ENCODE measurements around the gene TCEA2. TPM values are rescaled to one million over a fixed set of nuclear protein-coding genes. Genes with fewer than 3 reads are reported as not detected.

TCEA2 gene
- total RNA-seq, 1 donor from 2014 or later = 15.1 TPM

DNA sequence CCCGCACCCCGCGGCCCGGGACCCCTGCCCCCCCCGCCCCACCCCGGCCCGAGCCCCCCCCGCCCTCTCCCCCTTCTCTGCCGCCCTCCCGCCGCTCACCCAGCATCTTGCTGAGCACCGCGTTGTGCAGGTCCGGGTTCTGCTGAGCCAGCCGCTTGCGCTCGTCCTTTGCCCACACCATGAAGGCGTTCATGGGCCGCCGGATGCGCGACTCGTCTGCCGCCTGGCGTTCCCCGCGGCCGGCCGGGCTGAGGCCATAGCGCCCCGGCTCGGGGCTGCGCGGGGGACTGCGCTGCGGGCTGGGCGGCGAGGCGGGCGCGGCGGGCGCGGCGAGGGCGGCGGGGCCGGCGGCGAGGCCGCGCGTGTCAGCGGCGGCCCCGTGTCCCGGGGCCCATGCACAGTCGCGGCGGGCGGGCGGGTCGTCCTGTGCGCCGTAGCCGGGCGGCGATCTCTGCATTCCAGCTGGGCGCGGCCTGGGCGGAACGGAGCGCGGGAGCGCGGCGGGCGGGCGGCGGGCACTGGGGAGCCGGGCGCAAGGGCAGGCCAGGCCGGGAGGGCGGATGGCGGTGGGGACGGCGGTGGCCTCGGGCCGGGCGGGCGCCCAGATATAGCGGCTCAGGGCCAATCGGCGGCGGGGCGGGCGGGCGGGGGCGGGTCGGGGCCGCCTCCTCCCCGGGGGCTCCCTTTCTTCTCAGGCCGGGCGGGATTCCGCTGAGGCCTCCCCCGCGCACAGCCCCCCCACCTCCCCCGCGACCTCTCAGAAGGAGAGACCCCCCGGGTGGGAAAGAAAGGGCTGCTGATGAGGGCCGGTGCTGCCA is 13.7 kb upstream of the TCEA2 start, which contains the start of gene SOX18:
Gene SOX18 (minus strand): TSS at position 580 of the 818 bp plus-strand sequence. CDS start 123 bp downstream, at position 457.
- DNase-seq = no peak

DNA sequence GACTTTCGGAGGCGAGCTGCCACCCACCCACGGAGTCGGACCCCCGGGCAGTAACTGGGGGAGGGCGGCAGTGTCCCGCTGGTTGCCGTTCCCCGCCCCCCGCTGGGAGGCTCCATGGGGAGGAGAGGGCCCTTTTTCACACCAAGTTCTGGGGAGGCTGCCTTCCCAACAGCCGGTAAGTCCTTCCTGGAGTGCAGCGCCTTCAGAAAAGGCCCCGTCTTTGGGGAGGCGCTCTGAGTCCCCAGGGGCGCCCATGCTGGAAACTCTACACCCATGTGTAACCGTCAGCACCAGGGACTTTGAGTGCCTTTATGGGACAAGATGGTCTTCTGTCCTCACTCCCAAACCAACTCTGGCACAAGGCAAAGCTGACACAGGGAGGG is 13.1 kb upstream of the TCEA2 start:
- no peak for DNase-seq

DNA sequence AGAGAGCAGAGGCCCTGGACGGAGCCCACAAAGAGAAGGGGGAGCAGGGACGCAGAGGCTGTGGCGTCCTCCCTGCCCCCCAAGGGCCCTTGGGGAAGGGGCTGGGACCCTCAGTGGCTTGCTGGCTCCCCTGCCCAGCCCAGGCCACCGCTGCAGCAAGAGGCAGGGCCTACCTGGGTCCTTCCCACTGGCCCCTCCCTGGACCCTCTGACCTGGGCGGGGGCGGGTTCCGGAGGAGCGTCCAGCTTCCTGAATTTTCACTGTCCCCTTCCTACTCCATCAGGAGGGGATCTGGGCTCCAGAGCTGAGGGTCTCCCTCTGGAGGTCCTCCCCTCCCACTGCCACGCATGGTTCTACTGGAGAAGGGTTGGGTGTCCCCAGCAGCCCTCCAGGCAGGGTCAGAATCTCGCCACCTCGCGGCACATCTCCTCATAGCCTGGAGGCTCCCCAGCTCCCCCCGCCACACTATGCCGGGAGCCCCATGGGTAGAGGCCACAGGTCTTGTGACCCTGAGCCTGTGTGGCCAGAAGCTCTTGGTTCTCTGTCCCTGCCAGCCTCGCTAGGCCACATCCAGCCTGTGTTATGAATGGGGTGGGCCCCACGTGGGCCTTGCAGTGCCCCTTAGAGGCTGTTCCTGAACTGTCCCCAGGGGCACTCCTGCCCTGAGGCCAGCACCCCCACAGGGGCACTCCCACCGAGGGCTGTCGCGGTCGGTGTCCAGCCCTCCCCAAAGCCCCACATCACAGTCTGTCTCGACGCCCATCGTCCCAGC is 12.6 kb upstream of the TCEA2 start:
- no peak for DNase-seq

DNA sequence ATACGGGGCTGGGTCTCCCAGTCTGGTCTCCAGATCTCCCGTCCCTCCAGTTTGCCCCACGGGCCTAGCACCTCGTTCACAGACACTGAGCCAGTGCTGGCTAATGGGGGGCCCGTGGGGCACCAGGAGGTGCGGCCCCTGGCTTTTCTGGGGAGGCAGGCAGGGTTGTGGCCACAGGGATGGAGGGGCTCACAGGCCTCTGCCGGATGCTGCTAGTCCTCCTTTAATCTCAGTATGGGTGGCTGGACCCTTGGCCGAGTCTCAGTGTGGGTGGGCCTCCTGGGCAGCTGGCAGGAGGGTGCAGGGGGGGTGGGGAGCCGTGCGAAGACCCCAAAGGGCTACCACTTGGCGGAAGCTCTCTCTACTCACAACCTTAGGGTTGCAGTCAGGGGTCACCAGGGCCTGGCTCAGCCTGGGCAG is 12.0 kb upstream of the TCEA2 start:
- no peak for DNase-seq

DNA sequence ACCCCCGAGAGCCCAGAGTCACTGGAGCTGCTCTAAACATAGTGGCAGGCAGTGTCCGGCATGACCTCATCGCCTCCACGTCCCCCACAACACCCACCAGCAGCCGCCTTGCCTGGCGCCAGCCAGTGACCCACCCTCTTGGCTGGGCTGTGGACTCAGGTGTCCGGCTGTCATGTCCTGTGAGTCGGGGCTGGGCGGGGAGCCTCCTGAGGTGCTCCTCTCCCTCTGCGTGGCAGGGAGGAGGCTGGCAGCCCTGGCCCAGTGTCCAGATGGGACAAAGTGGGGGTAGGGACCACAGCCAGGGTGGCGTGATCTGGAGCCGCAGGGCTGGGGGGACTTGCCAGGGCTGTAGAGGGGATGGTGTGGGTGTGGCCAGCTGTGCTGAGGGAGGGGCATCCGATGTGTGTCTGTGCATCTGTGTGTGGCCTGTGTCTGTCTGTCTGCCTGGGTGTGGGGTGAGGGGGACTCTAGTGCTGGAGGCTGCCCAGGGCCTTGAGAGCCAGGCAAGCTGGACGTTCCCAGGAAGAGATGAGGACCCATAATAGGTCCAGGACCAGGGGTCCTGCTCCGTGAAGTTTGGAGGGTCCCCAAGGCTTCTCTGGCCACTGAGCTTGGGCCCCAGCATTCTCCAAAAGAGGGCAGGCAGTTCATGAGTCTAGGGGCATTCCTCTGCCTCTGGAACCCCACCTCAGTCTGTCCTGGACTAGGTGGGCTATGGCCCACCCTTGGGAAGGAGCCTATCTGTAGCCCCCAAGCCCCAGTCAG is 11.3 kb upstream of the TCEA2 start:
- DNase-seq = no peak

DNA sequence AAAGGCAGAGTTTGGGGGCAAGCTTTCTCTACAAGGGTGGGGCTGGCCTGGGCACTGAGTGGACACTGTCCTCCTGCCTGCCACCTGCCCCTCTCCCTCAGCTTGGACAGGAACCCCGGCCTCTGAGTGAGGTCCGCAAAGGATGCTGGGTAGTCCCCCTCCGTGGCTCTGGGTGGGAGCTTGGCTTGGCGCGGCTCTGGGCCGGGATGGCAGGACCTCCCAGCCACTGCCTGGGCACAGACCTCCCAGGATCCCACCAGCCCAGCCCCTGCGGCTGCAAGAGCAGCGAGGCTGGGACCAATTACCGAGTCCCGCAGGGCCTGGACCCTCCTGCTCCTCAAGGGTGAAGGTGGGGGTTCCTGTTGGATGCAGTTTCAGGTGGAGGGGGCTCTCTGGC is 10.7 kb upstream of the TCEA2 start:
- no peak for DNase-seq

DNA sequence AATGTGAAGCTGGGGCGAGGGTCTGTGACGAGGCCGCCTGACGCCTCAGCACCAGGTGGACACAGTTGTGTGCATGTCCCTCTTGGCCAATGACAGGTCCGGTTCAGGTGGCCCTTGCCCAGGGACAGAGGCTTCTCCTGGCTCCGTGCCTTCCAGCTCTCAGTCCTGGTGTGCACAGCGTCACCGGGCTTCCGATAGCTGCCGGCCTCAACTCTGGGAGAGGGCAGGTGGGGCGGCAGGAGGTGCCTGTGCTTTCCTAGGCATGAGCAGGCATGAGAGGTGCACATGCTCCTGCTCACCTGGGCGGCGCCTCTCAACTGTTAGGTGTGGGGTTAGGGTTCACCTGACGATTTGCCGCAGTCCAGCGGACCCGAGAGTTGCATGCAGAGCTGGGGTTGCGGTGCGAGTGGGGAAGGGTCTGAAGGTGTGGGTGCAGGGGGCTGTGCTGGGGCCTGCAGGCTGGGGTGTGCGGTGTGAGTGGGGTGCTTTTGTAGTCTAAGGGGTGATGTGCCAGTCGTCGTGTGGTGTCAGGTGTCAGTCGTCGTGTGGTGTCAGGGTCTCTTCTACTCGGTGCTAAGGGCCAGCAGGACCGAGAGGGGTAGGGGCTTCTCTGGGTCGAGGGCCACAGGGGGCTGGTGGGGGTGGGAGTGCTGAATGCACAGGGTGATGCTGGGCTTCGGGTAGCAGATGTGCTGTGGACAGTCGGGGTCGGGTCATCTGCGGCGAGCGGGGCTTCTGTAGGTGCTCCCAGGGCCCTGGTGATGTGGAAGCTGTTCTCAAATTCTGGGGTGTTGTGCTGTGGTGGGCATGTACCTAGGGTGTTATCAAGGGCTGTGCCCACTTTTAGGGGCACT is 9.8 kb upstream of the TCEA2 start:
- no peak for DNase-seq

DNA sequence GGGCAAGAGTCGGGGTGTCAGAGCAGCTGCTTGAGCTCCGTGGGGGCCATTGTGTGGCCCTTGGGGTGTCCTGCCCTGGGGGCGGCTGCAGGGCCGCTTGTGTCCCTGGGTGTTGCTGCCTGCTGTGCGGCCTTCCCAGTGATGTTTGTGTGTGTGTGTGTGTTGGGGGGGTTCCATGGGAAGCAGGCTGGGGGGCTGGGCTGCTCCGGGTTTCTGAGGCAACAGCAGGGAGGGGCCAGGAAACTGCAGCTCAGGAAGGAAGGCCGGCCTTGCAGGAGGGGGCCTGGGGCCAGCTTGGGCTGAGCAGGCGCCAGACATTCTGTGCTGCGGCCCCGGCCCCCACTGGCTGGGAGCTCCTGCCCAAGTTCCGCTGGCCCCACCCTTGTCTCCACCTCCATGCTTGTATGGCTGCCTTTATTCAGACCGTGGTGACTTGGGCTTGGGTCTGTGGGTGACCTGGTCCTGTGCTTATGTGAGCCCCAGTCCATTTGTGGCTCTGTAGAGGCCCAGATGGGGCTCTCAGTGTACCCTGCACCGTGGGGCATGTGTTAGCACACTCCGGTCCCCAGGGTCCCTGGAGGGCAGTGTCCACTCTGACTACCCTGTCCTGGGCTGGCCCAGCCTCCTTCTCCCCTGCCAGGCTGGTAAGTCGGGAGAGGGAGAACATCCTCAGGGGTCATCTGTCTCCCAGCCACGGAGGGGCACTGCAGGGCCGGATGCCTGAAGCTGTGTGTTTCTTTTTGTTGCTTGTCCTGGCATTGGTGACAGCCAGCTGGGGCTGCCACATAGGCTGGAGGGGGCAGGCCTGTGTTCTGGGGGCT is 8.9 kb upstream of the TCEA2 start:
- no peak for DNase-seq

DNA sequence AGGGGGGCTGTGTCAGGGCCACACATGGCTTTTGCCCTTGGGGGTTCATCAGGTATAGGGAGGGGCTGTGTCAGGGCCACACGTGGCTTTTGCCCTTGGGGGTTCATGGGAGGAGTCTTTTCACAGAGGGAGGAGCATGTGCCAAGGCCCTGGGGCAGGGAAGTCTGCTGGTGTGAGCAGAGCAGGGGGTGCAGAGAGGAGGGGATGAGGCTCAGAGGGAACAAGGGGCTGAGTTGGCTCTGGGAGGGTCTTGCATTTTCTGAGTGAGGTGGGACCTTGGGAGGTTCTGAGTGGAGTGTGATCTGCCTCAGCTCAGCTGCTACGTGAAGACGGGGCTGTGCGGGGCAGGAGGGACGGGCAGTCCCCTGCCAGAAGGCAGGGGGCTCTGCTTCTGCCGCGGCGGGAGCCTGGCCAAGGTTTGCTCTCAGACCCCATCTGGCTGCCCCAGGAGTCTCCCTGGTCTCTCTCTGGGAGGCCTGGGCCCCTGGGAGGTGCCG is 7.6 kb upstream of the TCEA2 start:
- DNase-seq = no peak

DNA sequence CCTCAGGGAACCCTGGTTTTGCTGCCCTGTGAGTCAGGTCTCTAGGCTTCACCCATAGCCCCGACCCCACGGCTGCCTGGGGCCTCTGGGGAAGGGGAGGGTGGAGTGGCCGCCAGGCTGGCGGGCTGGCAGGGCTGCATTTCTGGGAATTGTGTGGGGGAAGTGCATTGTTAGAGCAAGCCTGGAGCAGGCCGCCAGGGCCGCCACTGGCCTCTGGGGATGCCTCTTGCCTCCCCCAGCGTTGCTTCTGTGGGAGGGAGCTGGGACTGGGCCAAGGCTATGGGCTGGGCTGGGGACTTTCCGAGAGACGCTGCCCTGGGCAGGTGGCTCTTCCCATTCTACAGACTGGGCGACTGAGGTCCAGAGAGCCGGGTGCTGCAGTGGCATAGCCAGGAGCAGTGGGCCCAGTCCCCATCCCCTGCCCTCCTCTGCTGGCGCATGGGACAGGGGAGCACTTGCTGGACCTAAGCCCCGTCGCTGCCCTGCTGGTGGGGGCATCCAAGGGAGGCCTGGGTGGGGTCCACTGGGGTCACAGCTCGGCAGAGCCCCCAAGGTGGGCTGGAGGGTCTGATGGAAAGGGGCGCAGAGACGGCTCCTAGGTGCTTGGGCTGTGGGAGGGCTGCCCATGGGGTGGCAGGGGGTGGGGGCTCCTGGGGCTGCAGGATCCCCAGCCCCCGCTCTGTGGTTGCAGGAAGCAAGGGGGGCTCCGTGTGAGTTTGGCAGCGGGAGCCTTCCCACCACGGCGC is 6.9 kb upstream of the TCEA2 start:
- DNase-seq = no peak

DNA sequence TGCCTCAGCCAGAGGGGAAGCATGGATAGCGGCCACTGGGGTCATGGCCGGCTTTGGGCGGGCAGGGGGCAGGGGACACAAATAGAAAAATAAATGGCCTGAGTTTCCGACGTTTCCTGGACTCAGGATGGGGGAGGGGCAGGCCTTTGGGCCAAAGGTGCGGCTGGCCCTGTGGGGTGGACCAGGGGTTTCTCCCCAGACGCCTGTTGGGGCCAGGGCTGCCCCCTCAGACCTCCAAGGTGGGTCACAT is 6.4 kb upstream of the TCEA2 start:
- no peak for DNase-seq

DNA sequence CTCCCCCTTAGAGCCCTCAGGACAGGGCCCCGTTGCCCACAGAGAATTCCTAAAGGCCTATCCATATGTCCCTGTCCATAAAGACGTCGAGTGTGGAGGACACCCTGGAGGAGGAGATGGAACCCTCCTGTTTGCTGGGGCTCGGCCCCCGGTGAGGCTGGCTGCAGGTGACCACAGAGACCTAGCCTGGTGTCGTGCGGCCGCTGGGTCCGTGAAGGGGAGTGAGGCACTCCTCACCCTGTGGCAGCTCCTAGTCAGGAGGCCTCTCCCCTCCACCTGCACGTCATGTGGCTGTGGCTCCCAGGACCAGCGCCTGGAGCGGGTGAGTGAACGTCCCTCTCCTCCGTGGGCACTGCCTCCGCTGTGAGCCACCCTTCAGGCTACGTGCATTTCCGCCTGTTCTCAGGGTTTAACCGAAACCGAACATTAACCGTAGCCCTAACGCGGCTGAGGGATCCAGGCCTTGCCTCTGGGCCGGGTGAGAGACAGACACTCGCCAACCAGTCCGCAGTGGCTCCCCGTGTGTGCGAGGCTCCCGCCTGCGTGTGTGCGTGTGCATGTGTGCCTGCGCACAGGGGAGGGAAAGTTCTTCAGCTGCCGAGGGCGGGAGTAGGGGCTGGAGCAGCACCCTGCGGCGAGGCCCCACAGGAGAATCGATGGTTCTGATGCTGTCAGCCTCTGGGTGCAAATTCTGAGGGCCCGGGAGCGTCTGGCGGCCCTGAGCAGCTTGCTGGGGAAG is 5.9 kb upstream of the TCEA2 start:
- no peak for DNase-seq

DNA sequence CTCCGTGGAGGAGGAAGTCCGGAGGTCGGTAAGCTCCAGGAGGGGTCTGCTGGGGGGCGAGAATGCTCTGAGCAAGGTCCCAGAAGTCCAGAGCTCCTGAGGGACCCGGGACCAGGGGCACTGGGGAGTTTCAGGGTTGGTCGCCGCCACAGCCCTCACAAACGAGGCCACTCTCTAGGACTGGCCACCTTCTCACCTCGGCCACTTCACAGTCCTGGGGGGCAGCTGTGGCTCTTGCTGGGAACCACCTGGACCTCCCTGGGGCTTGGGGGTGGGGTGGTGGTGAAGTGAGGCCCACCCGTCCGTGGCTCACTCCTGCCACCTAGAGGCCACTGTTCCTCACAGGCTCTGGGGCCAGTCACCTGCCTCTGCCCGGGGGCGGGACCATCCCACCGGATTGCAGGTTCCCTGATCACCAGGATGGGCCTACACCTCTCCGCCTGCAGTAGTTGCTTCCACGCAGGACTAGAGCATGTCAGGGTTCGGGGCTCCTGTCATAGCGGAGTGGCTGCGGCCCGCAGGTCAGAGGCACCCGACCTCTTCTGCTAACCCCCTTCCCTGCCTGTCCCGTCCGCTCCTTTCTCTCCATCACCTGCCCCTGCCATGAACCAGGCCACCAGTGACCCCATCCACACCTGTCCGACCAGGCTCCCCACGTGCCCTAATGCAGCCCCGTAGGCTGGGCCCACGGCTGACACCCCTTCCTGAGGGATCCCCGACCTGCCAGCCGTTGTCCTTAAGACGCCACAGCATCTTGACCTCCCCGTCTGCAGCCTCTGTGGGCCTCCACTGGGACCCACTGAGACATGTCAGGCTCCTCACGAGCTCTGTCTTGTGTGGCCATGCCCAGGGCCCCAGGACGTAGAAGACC is 5.1 kb upstream of the TCEA2 start:
- no peak for DNase-seq

DNA sequence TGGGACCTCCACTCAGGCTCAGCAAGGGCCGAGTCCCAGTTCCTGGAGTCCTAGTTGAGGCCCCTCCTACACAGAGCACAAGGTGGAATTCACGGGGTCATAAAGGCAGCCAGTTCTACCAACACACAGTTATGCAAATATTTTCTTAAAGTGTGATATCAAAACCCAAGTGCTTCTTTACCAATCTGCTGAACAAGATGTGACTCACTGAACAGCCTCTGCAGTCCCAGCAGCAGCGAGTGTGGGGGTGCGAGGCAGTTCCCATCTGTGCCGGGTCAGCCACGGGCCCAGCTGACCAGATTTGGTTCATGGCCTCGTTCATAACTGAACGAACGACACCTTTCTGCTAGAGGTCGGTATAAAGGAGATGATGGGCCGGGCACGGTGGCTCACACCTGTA is 4.5 kb upstream of the TCEA2 start:
- DNase-seq = no peak

DNA sequence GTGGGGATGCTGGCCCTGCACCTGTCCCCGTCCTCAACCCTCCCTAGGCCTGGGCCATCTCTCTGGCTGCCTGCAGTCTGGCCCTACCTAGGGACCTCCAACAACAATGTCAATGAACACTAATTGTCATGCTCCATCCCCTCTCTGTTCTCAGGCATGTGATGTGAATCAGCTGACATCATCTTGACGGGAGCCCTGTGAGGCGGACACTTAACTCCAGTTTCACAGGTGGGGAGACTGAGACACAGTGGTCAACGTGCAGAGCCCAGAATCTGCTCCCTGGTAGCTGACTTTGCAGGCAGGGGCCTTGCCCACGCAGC is 762 bp upstream of the TCEA2 start:
- no peak for DNase-seq

DNA sequence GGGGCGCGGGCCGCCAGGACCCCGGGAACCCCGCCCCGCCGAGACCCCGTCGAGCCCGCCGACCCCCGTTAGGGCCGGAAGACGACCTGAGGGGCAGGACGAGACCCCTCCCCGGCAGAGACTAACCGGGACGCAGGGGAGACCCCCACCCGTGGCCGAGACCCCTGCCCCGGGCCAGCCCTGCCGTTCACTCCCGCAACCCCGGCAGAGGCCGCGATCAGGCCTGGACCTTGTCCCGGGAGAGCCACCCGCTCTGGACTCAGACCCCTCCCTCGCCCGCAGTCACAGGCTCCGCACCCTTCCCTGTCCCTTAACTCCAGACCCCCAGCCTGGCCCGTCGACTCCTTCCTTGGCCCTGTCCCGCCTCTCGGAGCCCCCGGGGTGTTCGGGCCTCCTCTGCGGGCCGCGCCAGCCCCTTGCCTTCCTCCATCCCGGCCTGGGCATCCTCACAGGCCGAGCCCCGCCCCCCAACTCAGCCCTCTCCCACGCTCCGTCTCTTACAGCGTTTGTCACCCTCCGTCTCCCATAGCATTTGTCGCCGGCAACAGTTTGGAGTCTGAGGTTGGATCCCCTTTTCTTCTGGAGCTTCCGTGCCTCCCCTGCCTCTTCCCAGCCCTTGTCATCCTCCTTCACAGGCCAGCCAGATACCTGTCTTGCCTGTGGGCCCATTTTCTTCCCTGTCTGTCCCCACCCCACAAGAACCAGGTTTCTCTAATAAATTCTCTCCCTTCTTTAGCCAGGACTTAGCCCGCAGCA is 569 bp downstream of the TCEA2 start:
- DNase-seq = no peak

DNA sequence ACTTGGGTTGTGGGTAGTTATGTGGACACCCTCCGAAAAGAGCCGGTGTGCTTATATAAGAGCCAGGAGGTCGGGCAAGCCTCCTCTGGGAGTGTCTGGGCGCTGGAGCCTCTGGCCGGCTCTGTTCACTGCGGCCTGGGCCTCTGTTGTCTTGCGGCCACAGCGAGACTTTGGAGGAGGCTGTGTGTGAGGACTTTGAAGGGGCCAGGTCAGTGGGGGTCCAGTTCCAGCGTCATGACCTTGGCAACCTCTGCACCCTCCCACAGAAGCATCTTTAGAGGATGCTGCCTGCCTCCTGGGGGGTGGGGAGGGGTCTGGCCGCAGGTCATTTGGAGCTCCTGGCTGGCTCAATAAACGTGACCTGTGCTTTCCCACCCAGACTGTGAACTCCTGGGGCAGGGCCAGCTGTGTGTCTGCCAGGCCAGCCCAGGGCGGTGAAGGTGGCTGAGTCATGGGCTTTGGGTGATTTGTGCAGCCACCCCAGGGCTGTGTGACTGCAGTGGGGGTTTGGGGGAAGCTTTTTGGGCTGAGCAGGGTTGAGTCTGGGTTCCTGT is 1.2 kb downstream of the TCEA2 start:
- no peak for DNase-seq

All from skin of body (tissue), 2 donors.